ENCODE results near the gene ALS2CL.
"Not testable (repeated sequence)": the region's sequence is repeated elsewhere in the genome, so short reads cannot be mapped to it uniquely, and the experiment has no call there.

Gene ALS2CL

GRCh38 chr3:46705022-46705530 is 11.6 kb upstream of the ALS2CL start:
- peak in 1 of 2 experiments; percentile 47 for DNase-seq (ENCODE audit: low read depth in 2 of 2)

- not testable (repeated sequence) for DNase-seq (ENCODE audit: low read depth in 2 of 2)
Measured at GRCh38 chr3:46704346-46704745, 10.9 kb upstream of the ALS2CL start.

- no peak for DNase-seq (ENCODE audit: low read depth in 2 of 2)
Measured at GRCh38 chr3:46703013-46703520, 9.6 kb upstream of the ALS2CL start.

- DNase-seq (ENCODE audit: low read depth in 2 of 2): no peak
Measured at GRCh38 chr3:46702246-46703012, 8.9 kb upstream of the ALS2CL start.

GRCh38 chr3:46701181-46701939 is 7.9 kb upstream of the ALS2CL start, which contains the start of gene TMIE:
TSS of gene TMIE (plus strand) at chr3:46701392. CDS start at chr3:46701488, 96 bp downstream.
- no peak for DNase-seq (ENCODE audit: low read depth in 2 of 2)

- no peak for DNase-seq (ENCODE audit: low read depth in 2 of 2)
Measured at GRCh38 chr3:46700772-46701171, 7.3 kb upstream of the ALS2CL start.

- no peak for DNase-seq (ENCODE audit: low read depth in 2 of 2)
Measured at GRCh38 chr3:46699676-46700523, 6.4 kb upstream of the ALS2CL start.

- DNase-seq (ENCODE audit: low read depth in 2 of 2): no peak
Measured at GRCh38 chr3:46695962-46696894, 2.7 kb upstream of the ALS2CL start.

GRCh38 chr3:46695177-46695961 is 1.9 kb upstream of the ALS2CL start:
- DNase-seq (ENCODE audit: low read depth in 2 of 2): peak in 1 of 2 experiments; percentile 29

GRCh38 chr3:46694520-46694919 is 1.0 kb upstream of the ALS2CL start:
- no peak for DNase-seq (ENCODE audit: low read depth in 2 of 2)

- DNase-seq (ENCODE audit: low read depth in 2 of 2): peak in 1 of 2 experiments; percentile 28
Measured at GRCh38 chr3:46693892-46694226, 380 bp upstream of the ALS2CL start.

GRCh38 chr3:46692566-46692990 is 901 bp downstream of the ALS2CL start:
- DNase-seq (ENCODE audit: low read depth in 2 of 2): no peak

- DNase-seq (ENCODE audit: low read depth in 2 of 2): no peak
Measured at GRCh38 chr3:46690798-46691197, 2.7 kb downstream of the ALS2CL start.

GRCh38 chr3:46685446-46685845 is 8.0 kb downstream of the ALS2CL start:
- DNase-seq (ENCODE audit: low read depth in 2 of 2): no peak

- no peak for DNase-seq (ENCODE audit: low read depth in 2 of 2)
Measured at GRCh38 chr3:46684891-46685290, 8.6 kb downstream of the ALS2CL start.

GRCh38 chr3:46682974-46683373 is 10.5 kb downstream of the ALS2CL start:
- no peak for DNase-seq (ENCODE audit: low read depth in 2 of 2)

- DNase-seq (ENCODE audit: low read depth in 2 of 2): no peak
Measured at GRCh38 chr3:46681856-46682540, 11.5 kb downstream of the ALS2CL start.

- no peak for DNase-seq (ENCODE audit: low read depth in 2 of 2)
Measured at GRCh38 chr3:46681387-46681786, 12.1 kb downstream of the ALS2CL start.

GRCh38 chr3:46680298-46680826 is 13.1 kb downstream of the ALS2CL start:
- DNase-seq (ENCODE audit: low read depth in 2 of 2): no peak

Measured in stimulated activated CD4-positive, alpha-beta T cell treated with anti-CD3 and anti-CD28 coated beads, Interleukin-12 subunit alpha, Interleukin-12 subunit beta, amount 100 ng/mL, for 24 hours (primary cell).